Liver (tissue), 9 donors: ENCODE results near the gene EXOC4. TPM values are rescaled to one million over a fixed set of nuclear protein-coding genes. Genes with fewer than 3 reads are reported as not detected.

Experiments used
- DNase-seq: peaks from one replicate; pipeline ENCODE4 v3.0.0-alpha.2; 2017; ENCODE audit warnings: low spot score
- H3K27ac ChIP-seq, 2 donors: one replicate each; pipeline ENCODE4 v1.7.0; 2013; ENCODE audit warnings: inconsistent platforms in 2 of 2, low read length in 2 of 2, control low read depth in 1 of 2, low read depth in 1 of 2, mild to moderate bottlenecking in 1 of 2
- H3K27me3 ChIP-seq, 4 donors: one replicate each; pipeline versions ENCODE4 v1.6.1 to v1.7.0; 2013; ENCODE audit warnings: low read length in 3 of 4, inconsistent platforms in 1 of 4, mild to moderate bottlenecking in 1 of 4, moderate library complexity in 1 of 4; ENCODE audit not compliant: control insufficient read depth in 4 of 4, insufficient read depth in 4 of 4
- H3K36me3 ChIP-seq, 4 donors: one replicate each; pipeline versions ENCODE4 v1.6.1 to v1.7.0; 2013; ENCODE audit warnings: low read length in 3 of 4, mild to moderate bottlenecking in 3 of 4, low read depth in 1 of 4, moderate library complexity in 1 of 4; ENCODE audit not compliant: control insufficient read depth in 4 of 4, insufficient read depth in 3 of 4
- H3K4me1 ChIP-seq, 4 donors: one replicate each; pipeline versions ENCODE4 v1.6.1 to v1.7.0; 2013; ENCODE audit warnings: low read length in 3 of 4, mild to moderate bottlenecking in 3 of 4, moderate library complexity in 1 of 4; ENCODE audit not compliant: control insufficient read depth in 4 of 4, insufficient read depth in 4 of 4
- H3K4me3 ChIP-seq, 3 donors: one replicate each; pipeline versions ENCODE4 v1.6.1 to v1.7.0; 2013; ENCODE audit warnings: low read length in 3 of 3, control low read depth in 1 of 3, low read depth in 1 of 3, mild to moderate bottlenecking in 1 of 3
- H3K9ac ChIP-seq, 2 donors: one replicate each; pipeline ENCODE4 v1.7.0; 2013; ENCODE audit warnings: low read length in 2 of 2, mild to moderate bottlenecking in 2 of 2, moderate library complexity in 2 of 2, control low read depth in 1 of 2, low read depth in 1 of 2
- H3K9me3 ChIP-seq, 4 donors: one replicate each; pipeline versions ENCODE4 v1.6.1 to v1.7.0; 2013; ENCODE audit warnings: low read length in 3 of 4; ENCODE audit not compliant: control insufficient read depth in 4 of 4
- ATF3 ChIP-seq: IDR thresholded peaks from 2 replicates; pipeline ENCODE4 v1.6.1; 2016; ENCODE audit warnings: antibody characterized with exemption
- CTCF ChIP-seq: fragments of 150-350 bp; IDR thresholded peaks from 2 replicates; pipeline ENCODE4 v1.5.1; 2017; ENCODE audit warnings: improper control_type of control experiment, low read depth, low read length; ENCODE audit not compliant: missing input control
- FOXA1 ChIP-seq: IDR thresholded peaks from 2 replicates; pipeline ENCODE4 v1.6.1; 2016; ENCODE audit warnings: antibody characterized with exemption
- FOXA2 ChIP-seq: IDR thresholded peaks from 2 replicates; pipeline ENCODE4 v1.6.1; 2016; ENCODE audit warnings: antibody characterized with exemption
- GABPA ChIP-seq, 2 donors: IDR thresholded peaks in 1 of 2; conservative IDR thresholded peaks in 1 of 2; 2 replicates each; pipeline ENCODE4 v1.6.1; 2016; ENCODE audit warnings: antibody characterized with exemption in 2 of 2, mild to moderate bottlenecking in 1 of 2, moderate library complexity in 1 of 2
- HNF4G ChIP-seq: IDR thresholded peaks from 2 replicates; pipeline ENCODE4 v1.6.1; 2016; ENCODE audit warnings: antibody characterized with exemption
- JUND ChIP-seq, 2 donors: IDR thresholded peaks; 2 replicates each; pipeline ENCODE4 v1.6.1; 2016; ENCODE audit warnings: antibody characterized with exemption in 2 of 2
- MAX ChIP-seq: IDR thresholded peaks from 2 replicates; pipeline ENCODE4 v1.6.1; 2016; ENCODE audit warnings: antibody characterized with exemption
- NR2F2 ChIP-seq: IDR thresholded peaks from 2 replicates; pipeline ENCODE4 v1.6.1; 2016; ENCODE audit warnings: antibody characterized with exemption
- RAD21 ChIP-seq, 2 donors: IDR thresholded peaks; 2 replicates each; pipeline ENCODE4 v1.6.1; 2016; ENCODE audit warnings: antibody characterized with exemption in 2 of 2, mild to moderate bottlenecking in 2 of 2
- REST ChIP-seq: IDR thresholded peaks from 2 replicates; pipeline ENCODE4 v1.6.1; 2016; ENCODE audit warnings: antibody characterized with exemption, mild to moderate bottlenecking
- RXRA ChIP-seq, 2 donors: IDR thresholded peaks; 2 replicates each; pipeline ENCODE4 v1.6.1; 2017 to 2018; ENCODE audit warnings: antibody characterized with exemption in 2 of 2, mild to moderate bottlenecking in 1 of 2
- SP1 ChIP-seq: IDR thresholded peaks from 2 replicates; pipeline ENCODE4 v1.6.1; 2018; ENCODE audit warnings: antibody characterized with exemption, mild to moderate bottlenecking
- TAF1 ChIP-seq: conservative IDR thresholded peaks from 2 replicates; pipeline ENCODE4 v1.6.1; 2016; ENCODE audit warnings: antibody characterized with exemption, mild to moderate bottlenecking
- YY1 ChIP-seq: IDR thresholded peaks from 2 replicates; pipeline ENCODE4 v1.6.1; 2016; ENCODE audit warnings: antibody characterized with exemption, mild to moderate bottlenecking
- ZBTB33 ChIP-seq: IDR thresholded peaks from 2 replicates; pipeline ENCODE4 v1.6.1; 2016; ENCODE audit warnings: antibody characterized with exemption
- WGBS: extraction: QIAGEN DNeasy Blood & Tissue Kit; methylation state at CpG from one replicate; pipeline ENCODE4 v1.1.7; 2013; 5-methylcytosine and 5-hydroxymethylcytosine counted together
- polyA plus RNA-seq, 2 donors: library from polyadenylated mRNA; stranded (reverse) in 1 of 2; unstranded in 1 of 2; fragments of 200-250 nt in 1 of 2; fragments of >200 nt in 1 of 2; fragmentation: Nextera tagmentation in 1 of 2; extraction: Ambion mirVana in 1 of 2; gene quantifications; one replicate each; pipeline versions ENCODE4 v1.2.1 to v1.2.3, GENCODE V29; 2013 to 2015
- total RNA-seq, 2 donors: library from RNA; depleted of rRNA; stranded (reverse); fragments of >200 nt; gene quantifications; one replicate each; pipeline ENCODE4 v1.2.3, GENCODE V29; 2014
- donor health status: healthy.
- donor health status: healthy.
- donor health status: healthy.
- donor health status: healthy.
- donor health status: healthy.

The EXOC4 gene
- total and polyA plus RNA-seq, 4 donors, result 9.5 to 55.9 (median 23.6) TPM

- H3K36me3 ChIP-seq, result no peaks in the 10 kb centered on the region
- TF ChIP-seq MAX (no peak), RXRA (IDR thresholded peaks at IDR 0.05) (no peak), GABPA (IDR thresholded peaks at IDR 0.05 in 1 of 2, conservative IDR thresholded peaks at IDR 0.05 in 1 of 2) (no peak), SP1 (no peak), NR2F2 (no peak), HNF4G (no peak), RAD21 (IDR thresholded peaks at IDR 0.05) (no peak), ZBTB33 (no peak), FOXA1 (no peak)
- H3K9me3 ChIP-seq, result no peaks in the 10 kb centered on the region
- 86% methylated on average over 13 of the region's 13 CpGs for WGBS
- no peak for DNase-seq
- H3K4me1 ChIP-seq, result peaks cover 0 to 3% (median 1%) of the 10 kb centered on the region in 4 donors
- no peaks in the 10 kb centered on the region for H3K27me3 ChIP-seq
- H3K27ac ChIP-seq, result no peak overlapping the region
- H3K4me3 ChIP-seq, result no peak overlapping the region
- no peak overlapping the region for H3K9ac ChIP-seq
Measured at GRCh38 chr7:133727476-133728214, 474.8 kb downstream of the EXOC4 start.

- TF ChIP-seq MAX (no peak), HNF4G (no peak), REST (no peak), RXRA (IDR thresholded peaks at IDR 0.05) (no peak), GABPA (IDR thresholded peaks at IDR 0.05 in 1 of 2, conservative IDR thresholded peaks at IDR 0.05 in 1 of 2) (no peak), FOXA2 (no peak), ZBTB33 (no peak), YY1 (no peak), FOXA1 (no peak), NR2F2 (no peak), ATF3 (no peak), RAD21 (IDR thresholded peaks at IDR 0.05) (no peak), CTCF (no peak), JUND (IDR thresholded peaks at IDR 0.05) (no peak), TAF1 (no peak)
- no peak overlapping the region for H3K9ac ChIP-seq
- DNase-seq, result no peak
- no peak overlapping the region for H3K4me3 ChIP-seq
- no peak overlapping the region for H3K27ac ChIP-seq
- no peaks in the 10 kb centered on the region for H3K4me1 ChIP-seq
- no peaks in the 10 kb centered on the region for H3K9me3 ChIP-seq
- 91% methylated on average over 3 of the region's 3 CpGs for WGBS
- no peaks in the 10 kb centered on the region for H3K27me3 ChIP-seq
- no peaks in the 10 kb centered on the region for H3K36me3 ChIP-seq
Measured at GRCh38 chr7:133730360-133730759, 477.5 kb downstream of the EXOC4 start.
